GM21526 (cell line): ENCODE results near the gene SRSF6.
A peak's percentile ranks its signal among the peaks of the same experiment; 100 is the strongest.
"Not testable (repeated sequence)": the region's sequence is repeated elsewhere in the genome, so short reads cannot be mapped to it uniquely, and the experiment has no call there.

ENCODE experiments used
- ATAC-seq: cut with Tn5 transposase; IDR thresholded peaks from one replicate; pipeline ENCODE4 v1.9.1; 2021; ENCODE audit warnings: moderate library complexity; ENCODE audit not compliant: unreplicated experiment, low FRiP score

SRSF6 gene

DNA sequence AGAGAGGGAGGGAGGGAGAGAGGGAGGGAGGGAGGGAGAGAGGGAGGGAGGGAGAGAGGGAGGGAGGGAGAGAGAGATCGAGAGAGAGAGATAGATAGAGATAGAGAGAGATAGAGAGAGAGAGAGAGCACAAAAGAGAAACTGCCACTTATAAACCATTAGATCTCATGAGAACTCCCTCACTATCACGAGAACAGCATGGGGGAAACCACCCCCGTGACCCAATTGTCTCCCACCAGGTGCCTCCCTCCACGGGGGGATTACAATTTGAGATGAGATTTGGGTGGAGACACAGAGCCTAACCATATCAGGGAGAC lies 9.3 kb upstream of the SRSF6 start:
- not testable (repeated sequence) for ATAC-seq

DNA sequence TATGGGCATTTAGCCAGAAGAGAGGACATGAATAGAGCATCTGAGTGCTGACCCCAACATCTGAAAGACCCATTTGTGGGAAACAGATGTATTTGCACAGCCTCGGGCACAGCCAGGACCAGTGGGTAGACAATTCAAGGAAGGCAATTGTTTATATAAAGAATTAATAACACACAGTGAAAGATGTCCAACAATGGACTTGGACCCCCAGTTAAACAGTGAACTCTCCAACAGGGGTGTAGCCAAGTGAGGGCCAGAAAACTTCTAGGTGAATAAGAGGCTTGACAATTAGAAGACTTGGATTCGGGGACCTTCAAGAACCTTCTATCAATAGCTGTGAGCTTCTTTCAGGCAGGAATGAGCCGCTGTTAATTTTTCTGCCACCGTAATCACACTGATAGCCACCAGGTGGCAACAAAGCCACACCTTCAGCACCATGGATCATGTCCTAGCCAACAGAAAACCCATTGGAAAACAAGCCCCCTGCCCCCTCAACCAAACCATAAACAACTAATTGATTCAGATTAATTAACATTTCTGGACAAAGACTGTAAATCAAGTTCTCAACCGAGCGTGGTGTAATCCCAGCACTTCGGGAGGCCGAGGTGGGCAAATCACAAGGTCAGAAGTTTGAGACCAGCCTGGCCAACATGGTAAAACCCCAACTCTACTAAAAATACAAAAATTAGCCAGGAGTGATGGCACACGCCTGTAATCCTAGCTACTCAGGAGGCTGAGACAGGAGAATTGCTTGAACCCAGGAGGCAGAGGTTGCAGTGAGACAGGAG lies 8.8 kb upstream of the SRSF6 start:
- ATAC-seq = no peak

DNA sequence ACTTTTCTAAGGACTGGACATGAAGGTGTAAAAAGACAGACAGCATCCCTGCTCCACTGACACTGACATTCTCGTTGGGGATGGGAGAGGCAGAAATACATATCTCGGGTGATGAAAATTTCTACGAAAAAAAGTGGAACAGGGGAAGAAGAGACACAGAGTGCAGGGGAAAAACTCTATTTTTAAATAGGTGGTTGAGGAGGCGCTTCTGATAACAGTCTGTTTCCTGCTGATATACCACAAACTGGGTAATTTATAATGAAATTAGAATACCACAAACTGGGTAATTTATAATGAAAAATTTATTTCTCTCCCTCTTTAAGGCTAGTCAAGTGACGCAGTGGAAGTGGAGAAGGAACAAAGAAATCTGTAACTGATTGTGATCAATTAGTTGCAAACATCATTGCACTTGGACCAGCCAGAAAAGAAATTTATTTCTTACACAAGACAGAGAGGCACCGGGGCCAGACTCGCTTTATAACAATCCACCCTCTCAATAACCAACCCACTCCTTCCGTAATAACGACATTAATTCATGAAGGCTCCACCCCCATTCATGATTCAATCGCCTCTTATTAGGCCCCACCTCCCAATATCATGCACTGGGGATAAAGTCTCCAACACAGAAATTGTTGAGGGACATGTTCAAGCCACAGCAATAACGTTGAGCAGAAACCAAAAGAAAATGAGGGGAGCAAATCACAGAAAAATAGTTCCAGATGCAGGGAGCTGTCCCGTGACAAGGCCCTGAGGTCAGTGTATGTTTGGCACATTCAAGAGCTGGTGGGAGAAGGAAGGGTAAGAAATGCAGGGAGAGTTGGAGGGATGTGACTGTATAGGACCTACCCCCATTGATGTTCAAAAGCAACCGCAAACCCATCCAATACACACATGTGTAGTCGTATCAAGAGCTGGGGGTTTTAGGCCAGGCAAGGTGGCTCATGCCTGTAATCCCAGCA lies 6.6 kb upstream of the SRSF6 start:
- ATAC-seq = no peak

DNA sequence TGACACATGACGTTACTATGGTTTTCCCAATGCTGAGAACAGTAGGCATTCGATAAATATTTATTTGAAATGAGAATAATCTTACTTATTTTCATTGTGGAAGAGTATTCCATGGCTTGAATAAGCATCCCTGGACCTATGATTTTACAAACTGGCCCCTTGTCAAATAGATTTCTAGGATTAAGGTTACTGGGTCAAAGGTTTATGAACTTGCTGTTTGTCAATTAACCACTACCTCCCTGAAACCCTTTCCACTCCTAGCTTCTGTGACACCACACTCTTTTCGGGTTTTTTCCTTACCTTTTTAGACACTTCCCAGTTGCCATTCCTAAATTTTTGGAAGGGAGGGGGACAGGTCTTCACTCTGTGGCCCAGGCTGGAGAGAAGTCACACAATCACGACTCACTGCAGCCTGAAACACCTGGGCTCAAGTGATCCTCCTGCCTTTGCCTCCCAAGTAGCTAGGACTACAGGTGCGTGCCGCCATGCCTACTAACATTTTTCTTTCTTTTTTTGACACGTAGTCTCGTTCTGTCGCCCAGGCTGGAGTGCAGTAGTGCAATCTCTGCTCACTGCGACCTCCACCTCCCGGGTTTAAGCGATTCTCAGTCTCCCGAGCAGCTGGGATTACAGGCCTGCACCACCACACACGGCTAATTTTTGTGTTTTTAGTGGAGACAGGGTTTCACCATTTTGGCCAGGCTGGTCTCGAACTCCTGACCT lies 5.1 kb upstream of the SRSF6 start:
- no peak for ATAC-seq

DNA sequence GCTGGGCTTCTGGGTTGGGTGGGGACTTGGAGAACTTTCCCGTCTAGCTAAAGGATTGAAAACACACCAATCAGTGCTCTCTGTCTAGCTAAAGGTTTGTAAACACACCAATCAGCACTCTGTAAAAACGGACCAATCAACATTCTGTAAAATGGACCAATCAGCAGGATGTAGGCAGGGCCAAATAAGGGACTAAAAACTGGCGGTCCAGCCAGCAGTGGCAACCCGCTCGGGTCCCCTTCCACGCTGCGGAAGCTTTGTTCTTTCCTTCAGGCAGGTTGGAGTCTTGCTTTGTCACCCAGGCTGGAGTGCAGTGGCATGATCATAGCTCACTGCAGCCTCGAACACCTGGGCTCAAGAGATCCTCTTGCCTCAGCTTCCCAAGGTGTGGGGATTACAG lies 1.4 kb upstream of the SRSF6 start:
- not testable (repeated sequence) for ATAC-seq

DNA sequence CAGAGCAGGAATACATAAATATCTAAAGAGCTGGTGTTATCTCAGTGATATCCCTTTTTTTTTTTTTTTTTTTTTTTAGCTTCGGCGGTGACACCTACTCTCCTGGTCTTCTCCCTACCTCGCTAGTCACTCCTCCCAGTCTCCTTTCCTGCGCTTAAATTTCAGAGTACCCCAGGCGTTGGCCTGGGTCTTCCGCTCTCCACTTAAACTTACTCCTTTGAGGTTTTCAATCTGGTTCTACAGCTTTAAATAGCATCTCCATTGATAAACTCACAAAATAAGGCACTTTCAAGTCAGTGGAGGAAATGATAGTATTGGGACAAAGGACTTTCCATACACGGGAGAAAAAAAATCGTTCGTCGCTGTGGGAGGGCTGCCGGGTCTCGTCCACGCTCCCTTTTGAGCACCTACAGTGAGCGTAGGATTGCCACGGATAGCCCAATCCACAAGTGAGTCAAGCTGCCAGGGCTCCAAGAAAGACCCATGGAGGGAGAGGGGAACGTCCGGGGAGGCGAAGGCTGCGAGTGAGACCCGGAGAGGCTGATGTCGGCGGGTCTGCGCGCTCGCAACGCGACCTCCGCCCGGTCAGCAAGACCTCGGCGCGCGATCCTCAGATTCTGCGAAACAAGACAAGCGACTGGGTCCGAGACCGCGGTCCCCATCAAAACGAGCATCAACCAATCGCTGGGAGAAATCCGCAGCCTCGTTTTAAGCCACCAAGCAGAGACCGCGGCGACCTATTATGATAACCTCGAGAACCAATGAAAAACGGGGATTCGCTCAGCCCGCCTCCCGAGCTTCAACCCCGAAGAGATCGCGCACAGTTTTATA lies 672 bp upstream of the SRSF6 start:
- peak; percentile 83 for ATAC-seq

DNA sequence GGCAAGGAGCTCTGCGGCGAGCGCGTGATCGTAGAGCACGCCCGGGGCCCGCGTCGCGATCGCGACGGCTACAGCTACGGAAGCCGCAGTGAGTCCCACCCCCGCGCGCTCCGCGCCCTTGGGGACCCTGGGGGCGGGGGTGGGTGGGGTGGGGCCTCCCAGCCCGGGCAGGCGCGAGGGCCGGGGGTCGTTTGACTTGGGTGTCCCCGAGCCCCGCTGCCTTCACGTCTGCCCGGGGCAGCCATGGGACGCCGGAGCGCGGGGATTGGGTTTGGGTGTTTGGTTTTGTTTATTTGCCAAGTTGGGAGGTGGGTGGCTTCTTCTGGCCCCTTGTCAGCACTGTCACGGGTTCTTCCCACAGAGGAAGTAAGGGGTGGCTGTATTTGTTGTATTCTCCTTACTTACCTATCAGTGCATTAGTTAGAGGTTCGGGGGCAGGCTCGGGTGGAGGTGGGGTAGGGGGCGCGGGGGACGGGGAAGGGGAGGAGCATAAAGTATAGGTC lies 777 bp downstream of the SRSF6 start:
- peak; percentile 2 for ATAC-seq

DNA sequence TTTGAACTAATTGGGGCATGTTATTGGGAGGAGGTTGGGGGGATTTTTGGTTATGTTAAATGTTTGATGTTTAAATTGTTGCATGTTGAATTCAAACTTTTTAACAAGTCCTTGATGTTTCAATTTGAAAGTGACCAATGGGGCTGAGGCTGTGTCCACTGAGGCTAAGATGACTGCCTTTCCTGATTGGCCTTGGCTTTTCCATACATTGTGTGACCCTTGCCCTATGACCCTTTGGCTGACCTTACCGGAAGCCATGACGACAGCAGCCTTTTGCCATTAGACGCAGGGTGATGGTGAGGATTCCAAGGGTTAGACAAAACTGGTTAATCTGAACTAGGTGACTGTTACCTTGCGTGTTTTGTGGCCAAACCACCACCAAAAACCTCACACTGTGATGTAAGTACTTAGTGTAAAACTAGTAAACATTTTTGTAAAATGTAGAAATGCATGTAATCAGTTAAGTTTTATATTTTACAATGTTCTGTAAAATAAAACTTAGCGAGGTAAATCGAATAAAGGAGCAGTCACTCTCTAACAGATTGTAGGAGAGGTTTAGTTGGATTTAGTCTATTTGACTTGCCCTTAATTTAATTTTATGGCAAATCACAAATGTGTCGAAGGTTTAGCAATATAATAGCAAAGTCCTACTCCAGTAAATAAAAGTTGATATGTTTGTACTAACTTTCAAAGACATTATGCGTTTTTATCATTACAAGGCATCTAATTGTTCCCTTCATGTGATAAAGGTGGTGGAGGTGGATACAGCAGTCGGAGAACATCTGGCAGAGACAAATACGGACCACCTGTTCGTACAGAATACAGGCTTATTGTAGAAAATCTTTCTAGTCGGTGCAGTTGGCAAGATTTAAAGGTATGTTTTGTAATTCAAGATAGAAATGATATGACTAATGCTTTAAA lies 1.6 kb downstream of the SRSF6 start:
- no peak for ATAC-seq

DNA sequence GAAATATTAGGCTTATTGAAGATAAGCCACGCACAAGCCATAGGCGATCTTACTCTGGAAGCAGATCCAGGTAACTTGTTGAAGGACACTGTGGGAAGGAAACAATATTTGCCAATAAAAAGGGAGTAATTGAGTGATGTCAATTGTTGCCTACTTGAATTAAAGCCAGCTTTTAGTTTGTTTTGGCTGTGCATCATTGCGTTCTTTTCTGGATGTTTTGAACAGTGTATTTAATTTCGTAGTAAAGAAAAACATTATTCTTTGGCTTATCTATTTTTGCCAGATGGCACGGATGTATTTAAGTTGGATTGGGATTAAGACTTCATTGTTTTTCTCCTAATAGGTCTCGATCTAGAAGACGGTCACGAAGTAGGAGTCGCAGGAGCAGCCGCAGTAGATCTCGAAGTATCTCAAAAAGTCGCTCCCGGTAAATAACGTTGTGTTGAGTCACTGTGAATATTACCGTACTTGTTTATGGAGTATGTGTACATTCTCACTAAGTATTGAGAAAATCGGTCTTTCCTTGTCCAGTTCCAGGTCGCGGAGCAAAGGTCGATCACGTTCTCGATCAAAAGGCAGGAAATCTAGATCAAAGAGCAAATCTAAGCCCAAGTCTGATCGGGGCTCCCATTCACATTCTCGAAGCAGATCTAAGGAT lies 2.6 kb downstream of the SRSF6 start:
- no peak for ATAC-seq

DNA sequence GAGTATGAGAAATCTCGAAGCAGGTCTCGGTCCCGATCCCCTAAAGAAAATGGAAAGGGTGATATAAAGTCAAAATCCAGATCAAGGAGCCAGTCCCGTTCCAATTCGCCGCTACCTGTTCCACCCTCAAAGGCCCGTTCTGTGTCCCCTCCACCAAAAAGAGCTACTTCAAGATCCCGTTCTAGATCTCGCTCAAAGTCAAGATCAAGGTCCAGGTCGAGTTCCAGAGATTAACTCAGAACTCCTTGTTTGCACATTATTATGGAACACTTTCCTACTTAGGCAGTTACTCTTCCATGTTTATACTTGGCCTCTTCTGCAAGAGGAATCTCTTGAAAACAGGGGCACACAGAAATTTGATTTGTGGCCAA lies 3.1 kb downstream of the SRSF6 start:
- ATAC-seq = no peak

DNA sequence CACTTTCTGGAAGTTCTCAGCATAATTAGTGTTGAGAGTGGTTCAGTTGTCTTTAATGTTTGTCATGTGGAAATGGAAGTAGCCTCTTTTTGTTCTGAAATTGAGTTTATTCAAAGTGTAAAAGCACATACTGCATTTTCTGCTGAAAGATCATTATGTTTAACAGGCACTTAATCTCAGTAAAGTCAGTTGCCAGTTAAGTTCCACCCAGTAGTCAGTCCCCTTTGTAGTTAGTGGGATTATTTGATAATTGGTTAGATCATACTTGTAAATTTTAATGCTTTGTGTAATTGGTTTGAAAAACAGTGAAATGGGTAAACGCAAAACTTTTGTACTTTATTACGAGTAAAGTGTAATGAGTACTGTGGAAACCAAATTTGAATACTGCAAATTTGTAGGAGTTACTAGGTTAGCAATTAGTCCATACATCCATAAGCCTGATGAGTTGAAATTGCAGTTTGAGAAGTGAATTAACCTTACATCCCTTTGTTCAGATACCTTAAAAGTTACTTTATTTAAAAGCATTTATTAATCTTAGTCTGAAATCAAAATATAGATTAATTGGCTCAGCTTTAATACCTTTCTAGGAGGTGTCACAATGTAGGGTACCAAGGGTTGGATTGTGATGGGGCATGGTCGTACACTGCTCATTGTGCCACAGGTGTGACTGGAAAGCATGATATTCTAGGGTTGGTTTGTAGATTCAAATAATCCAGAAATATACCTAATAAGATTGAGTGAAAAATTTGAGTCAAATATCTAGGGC lies 4.4 kb downstream of the SRSF6 start:
- ATAC-seq = no peak

DNA sequence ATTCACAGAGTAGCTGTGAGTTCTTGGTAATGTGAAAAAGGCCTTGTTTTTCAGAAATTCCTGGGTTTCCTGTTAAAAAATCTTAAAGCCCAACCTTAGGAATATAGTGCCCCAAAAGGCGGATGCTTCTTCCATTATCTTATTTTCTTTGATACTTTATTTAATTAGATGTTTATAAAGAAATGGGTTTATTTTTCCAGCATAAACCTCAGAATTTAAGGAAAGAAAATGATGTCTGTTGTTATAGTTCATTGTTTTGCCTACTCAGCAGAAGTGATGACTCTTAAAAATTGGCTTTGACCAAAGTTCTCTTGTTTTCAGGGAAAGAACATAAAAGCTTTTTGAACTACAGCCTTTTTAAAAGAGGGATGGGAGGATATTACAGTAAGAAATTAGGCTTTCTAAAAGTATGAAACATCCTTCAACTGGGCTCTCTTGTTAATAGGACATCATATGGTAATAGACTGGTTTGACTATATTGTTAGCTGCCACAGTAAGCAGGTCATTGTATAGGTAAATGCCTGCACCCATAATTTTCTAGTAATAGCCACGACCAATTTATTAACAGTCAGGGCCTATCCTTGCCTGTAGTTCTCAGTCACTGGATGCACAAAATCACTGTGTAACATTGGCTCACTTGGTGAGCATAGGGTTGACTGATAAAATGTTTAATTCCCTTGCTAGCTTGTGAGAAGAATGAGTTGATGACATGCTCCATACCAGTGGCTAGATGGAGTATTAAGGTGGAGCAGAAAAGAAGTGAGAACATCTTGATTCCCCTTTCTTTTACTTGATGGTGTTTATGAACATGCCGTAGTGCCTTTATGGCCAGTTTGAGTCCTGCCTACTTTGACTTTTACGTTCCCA lies 5.2 kb downstream of the SRSF6 start:
- no peak for ATAC-seq

DNA sequence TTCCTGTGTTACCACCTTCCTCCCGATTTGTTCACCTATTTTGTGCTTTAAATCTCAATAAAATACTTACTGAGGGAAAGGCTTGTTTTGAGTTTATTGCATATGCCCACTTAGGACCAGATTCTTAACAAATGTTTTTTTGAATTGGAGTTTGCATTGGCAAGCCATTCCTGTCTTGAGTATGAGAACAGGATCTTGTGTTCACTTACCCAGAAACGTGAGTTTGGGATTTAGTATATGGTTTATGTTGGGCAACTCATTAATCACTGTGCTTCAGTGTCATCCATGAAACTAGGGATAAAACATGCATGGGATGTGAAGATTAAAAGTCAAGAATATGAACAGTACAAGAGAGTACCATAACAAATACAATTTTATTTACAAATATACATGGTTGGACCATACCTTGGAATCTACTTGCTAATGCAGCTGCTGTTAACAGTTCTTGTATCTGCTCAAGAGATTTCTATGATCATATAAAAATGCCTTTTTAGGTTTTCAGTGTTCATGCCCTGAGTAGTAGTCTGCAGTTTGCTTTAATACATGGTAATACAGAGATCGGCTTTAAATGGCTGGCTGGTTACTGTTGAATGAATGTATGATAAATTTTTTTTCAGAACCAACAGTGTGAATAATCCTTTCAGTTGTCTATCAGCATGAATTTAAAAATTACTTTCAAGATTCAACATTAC lies 6.0 kb downstream of the SRSF6 start:
- no peak for ATAC-seq

DNA sequence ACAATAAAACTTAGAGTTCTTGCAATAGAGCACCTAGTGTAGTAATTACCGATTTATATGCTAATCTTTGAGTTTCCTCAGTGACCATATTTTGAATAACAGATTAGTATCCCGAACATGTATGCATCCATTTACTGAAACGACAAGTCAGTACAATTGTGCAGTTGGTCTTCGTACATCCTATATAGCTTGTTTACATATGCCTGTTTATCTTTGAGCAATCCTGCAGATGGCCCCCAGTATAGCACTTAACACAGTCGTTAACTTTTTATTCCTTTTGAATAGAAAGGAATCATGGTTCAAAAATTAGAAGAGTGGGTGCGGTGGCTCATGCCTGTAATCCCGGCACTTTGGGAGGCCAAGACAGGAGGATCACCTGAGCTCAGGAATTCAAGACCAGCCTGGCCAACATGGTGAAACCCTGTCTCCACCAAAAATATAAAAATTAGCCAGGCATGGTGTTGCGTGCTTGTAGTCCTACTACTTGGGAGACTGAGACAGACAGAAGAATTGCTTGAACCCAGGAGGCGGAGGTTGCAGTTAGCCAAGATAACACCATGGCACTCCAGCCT lies 6.6 kb downstream of the SRSF6 start:
- ATAC-seq = no peak

DNA sequence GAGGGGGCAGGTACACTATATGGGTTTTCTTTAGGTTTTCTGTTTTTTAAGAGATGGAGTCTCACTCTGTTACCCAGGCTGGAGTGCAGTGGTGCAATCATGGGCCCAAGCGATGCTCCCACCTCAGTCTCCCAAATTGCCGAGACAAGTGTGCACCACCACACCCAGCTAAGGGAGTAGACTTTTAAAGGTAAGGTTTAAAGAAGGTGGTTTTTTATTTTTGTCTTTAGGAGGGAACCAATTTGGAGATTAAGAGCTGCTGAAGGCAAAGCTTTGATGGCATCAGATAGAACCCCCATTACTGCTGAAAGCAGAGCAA lies 7.9 kb downstream of the SRSF6 start:
- ATAC-seq = no peak

DNA sequence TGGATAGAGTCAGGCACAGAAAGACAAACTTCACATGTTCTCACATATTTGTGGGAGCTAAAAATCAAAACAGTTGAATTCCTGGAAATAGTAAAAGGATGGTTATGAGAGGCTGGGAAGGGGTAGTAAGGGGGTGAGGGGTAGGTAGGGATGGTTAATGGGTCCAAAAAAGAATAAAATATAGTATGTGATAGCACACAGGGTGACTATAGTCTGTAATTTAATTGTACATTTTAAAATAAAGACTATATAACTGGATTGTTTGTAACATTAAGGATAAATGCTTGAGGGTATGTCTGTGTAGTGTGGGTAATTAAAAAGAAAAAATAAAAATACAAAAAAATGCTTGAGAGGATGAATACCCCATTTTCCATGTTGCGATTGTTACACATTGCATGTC lies 9.9 kb downstream of the SRSF6 start:
- no peak for ATAC-seq
